GM12864 (cell line): ENCODE results near the gene EFR3B.

ENCODE experiments used
- DNase-seq: peaks from one replicate; pipeline ENCODE4 v3.0.0-alpha.2; 2011; ENCODE audit warnings: low read depth
- H3K4me3 ChIP-seq: 2 replicates; pipeline ENCODE4 v1.5.1; 2011; ENCODE audit warnings: mild to moderate bottlenecking, low read depth, low read length, control low read depth
- TF ChIP-seq, protein P1 (sequence below): IDR thresholded peaks from 2 replicates; pipeline ENCODE4 v1.5.1; 2011; ENCODE audit warnings: low read depth, mild to moderate bottlenecking, moderate library complexity, low read length, control low read depth, inconsistent platforms; ENCODE audit errors: missing control alignments

The EFR3B gene

DNA sequence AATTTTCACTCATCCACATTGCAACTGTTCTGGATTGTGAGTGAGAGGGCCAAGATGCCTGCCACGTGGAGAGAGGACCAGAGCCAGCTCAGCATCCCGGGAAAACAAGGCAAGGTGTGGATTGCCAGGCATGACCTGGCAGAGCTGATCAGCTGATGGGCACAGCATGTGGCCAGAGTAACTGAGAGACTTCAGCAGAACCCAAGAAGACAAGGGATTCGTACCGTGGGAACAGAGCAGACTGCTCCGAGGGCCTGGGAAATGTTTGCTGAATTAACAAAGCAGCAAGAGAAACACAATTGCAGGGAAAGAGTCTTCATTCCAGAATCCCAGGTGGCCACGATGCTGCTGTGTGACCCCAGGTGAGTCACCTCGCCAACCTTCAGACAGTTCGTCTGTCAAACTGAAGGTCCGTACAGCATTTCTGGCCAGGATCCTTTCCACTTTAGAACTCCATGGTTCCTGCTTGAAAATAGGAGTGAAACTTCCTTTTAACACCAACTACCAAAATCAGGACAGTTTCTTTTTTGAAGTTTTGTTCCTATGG is 152.8 kb downstream of the EFR3B start:
- H3K4me3 ChIP-seq = no peak overlapping the region
- TF ChIP-seq, protein P1, sequence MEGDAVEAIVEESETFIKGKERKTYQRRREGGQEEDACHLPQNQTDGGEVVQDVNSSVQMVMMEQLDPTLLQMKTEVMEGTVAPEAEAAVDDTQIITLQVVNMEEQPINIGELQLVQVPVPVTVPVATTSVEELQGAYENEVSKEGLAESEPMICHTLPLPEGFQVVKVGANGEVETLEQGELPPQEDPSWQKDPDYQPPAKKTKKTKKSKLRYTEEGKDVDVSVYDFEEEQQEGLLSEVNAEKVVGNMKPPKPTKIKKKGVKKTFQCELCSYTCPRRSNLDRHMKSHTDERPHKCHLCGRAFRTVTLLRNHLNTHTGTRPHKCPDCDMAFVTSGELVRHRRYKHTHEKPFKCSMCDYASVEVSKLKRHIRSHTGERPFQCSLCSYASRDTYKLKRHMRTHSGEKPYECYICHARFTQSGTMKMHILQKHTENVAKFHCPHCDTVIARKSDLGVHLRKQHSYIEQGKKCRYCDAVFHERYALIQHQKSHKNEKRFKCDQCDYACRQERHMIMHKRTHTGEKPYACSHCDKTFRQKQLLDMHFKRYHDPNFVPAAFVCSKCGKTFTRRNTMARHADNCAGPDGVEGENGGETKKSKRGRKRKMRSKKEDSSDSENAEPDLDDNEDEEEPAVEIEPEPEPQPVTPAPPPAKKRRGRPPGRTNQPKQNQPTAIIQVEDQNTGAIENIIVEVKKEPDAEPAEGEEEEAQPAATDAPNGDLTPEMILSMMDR = no peak
- DNase-seq = no peak

GRCh38 chr2:25197336-25198208 is 155.7 kb downstream of the EFR3B start:
- no peak for DNase-seq
- TF ChIP-seq, protein P1 = no peak
- H3K4me3 ChIP-seq = no peak overlapping the region

DNA sequence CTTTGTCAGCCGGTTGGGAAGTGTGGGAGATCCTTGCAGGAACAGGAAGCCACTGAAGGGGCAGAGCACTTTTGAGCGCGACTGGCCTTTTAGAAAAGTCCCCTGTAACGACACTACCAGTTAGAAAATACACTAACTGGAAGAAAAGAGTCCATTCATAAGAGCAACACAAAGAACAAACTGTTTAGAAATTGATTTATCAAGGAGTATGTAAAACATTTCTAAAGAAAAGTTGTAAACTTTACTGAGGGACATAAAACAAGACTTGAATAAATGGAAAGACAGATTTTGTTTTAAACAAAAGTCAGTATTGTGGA is 156.3 kb downstream of the EFR3B start:
- no peak overlapping the region for H3K4me3 ChIP-seq
- TF ChIP-seq, protein P1 = no peak
- DNase-seq = no peak

DNA sequence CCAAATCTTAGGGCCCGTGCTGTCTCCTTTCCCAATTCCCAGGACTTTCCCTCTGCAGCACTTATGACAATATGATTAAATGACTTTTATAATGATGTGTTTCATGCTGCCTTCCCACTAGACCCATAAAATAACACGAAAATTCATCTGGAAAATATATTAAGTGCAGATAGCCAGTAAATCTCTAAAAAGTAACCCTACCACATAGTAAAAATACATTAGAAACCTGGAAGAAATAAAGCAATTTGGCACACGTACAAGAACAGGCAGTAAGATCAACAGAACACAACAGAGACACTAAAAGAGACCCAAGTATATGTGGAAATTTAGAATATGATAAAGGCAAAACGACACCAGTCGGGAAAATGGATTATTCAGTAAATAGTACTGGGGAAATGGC is 156.7 kb downstream of the EFR3B start:
- no peak overlapping the region for H3K4me3 ChIP-seq
- TF ChIP-seq, protein P1 = no peak
- DNase-seq = no peak

GRCh38 chr2:25201265-25201664 is 159.4 kb downstream of the EFR3B start:
- H3K4me3 ChIP-seq = no peak overlapping the region
- TF ChIP-seq, protein P1 = peak; percentile 47
- DNase-seq = no peak

GRCh38 chr2:25201794-25202193 is 159.9 kb downstream of the EFR3B start:
- no peak overlapping the region for H3K4me3 ChIP-seq
- TF ChIP-seq, protein P1 = no peak
- no peak for DNase-seq

- TF ChIP-seq, protein P1 = no peak
- H3K4me3 ChIP-seq = no peak overlapping the region
- no peak for DNase-seq
These were observed 160.4 kb downstream of the EFR3B start for GRCh38 chr2:25202275-25202674.
